GM18907 (cell line): ENCODE results near the gene DERA.
A peak's percentile ranks its signal among the peaks of the same experiment; 100 is the strongest.
"Not testable (repeated sequence)": the region's sequence is repeated elsewhere in the genome, so short reads cannot be mapped to it uniquely, and the experiment has no call there.

Experiments
- ATAC-seq: cut with Tn5 transposase; IDR thresholded peaks from one replicate; pipeline ENCODE4 v1.9.1; 2021; ENCODE audit warnings: mild to moderate bottlenecking, moderate library complexity; ENCODE audit not compliant: unreplicated experiment

DERA gene

DNA sequence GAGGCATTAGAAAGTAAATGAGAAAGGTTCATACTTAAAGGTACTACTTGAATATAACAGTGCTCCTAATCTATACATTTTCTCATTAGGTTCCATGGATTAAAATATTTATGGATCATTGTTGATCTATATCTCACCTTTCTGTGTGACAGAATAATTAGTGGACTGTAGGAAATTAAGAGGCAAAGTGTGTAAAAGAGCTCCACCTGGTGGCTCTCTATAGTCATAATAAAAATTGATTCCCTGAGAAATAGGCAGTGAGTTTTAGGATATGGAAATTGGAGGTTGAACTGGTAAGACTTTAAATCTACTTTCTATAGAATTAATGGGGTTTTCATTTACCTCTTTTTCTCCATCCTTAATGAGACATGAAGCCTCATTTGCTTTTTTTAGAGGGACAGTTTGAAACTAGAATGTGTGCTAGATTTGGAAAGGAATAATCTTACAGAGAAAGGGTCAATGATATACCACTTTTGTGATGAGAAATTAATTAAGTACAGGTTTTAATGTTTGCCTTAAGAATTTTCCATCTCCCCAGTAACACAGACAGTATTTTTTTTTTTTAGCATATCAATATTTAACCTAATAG is 11.8 kb upstream of the DERA start:
- ATAC-seq: peak; percentile 60

DNA sequence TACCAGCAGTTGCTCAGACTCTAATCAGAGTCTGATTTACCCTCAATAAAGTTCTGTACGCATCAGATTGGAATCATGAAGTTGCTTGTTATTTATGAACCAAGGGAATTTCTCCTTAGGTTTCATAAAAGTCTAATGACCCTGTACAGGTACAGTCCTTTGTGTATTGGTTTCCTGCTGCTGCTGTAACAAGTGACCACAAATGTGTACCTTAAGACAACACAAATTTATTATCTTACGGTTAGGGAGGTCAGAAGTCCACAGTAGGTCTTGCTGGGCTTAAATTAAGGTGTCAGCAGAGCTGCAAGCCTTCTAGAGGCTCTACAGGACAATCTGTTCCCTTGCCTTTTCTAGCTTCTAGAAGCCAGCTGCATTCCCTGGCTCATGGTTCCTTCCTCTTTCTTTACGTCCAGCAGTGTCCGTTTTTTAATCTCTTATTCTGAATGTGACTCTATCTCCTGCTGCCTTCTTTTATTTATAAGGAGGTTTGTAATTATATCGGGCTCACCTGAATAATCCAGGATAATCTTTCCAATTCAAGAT is 6.7 kb upstream of the DERA start:
- no peak for ATAC-seq

DNA sequence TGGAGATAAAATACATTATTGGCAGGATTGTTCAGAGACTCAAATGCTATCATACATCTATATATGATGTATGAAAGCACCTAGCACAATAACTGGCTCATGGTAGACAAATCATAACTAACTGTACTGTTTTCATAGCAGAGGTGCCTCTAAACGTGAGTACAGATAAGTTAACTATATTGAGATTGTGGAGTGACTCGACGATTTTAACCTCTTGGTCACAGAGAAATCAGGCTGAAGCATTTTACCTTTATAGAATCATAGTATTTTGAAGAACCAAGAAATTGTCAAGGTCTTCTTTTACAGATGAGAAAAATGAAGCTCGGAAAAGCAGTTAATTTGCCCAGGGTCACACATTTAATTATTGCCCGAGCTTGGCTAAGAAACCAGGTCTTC is 666 bp upstream of the DERA start:
- ATAC-seq: no peak

DNA sequence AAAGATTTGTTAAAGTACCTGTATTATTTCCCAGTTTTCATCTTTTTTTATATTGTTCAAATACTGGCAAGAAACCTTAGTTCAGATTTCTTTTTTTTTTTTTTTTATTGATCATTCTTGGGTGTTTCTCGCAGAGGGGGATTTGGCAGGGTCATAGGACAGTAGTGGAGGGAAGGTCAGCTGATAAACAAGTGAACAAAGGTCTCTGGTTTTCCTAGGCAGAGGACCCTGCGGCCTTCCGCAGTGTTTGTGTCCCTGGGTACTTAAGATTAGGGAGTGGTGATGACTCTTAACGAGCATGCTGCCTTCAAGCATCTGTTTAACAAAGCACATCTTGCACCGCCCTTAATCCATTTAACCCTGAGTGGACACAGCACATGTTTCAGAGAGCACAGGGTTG is 799 bp downstream of the DERA start:
- ATAC-seq: not testable (repeated sequence)

DNA sequence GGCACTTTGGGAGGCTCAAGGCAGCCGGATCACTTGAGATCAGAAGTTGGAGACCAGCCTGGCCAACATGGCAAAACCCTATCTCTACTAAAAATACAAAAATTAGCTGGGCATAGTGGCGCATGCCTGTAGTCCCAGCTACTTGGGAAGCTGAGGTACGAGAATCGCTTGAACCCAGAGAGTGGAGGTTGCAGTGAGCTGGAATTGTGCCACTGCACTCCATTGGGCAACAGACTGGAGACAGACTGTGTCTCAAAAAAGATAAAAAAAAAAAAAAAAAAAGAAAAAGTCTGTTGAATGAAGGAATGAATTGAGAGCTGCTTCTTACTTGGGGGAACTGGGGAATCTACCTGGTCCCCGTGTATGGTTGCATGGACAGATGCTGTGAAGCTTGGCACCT is 3.0 kb downstream of the DERA start:
- ATAC-seq: not testable (repeated sequence)

DNA sequence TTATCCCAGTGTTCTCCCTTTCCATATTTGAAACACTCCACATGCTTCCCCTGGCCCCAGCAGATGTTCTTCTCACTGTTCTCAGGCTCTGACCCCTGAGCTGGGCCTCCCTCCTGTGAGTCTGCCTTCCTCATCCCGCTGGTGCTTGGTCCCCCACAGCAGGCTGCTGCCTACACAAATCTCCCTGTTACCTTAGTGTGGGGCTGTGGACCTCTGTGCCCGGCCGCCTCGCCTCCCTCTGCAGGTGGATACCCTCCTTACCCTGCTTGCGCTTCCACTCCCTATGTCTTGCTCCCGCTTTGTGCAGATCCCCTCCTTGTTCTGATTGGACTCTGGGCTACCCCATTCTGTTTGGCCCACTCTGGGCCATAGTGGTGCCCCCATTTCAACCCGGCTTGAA is 6.9 kb downstream of the DERA start:
- no peak for ATAC-seq

DNA sequence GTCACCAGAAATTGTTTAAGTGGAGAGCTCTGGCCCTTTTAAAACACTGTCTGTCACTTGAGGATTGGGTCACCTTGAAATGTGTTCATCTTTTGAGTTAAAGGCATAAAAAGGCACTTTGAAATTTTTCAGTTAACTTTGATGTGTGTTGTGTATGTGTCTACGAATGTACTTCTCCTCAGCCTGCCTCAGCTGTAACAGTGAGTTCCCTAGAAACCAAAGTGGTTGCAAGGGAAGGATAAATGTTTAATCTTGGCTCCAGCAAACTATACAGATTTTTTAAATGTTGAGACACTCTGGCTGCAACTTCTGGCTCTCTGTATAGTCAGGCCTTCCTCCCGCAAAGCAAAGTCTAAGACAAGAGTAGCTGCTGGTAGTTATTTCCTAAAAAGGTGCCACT is 8.3 kb downstream of the DERA start:
- no peak for ATAC-seq

DNA sequence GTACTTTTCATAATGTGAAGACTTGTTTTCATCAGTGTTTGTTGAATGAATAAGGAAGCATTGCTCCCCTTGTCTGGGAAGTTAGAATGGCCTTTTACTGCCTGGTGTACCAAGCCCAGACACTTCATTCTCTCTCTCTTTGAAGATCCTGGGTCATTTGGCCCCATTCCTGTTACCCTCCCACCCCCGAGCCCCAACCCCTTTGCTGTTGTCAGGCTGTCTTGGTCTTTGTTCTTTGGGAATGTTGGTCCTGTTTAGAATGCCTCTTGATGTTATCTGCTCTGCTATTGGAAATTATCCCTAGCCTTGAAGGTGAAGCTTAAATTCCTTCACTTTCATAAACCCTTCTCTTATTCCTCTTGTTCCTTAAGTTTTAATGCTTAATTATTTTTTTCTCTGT is 13.8 kb downstream of the DERA start:
- no peak for ATAC-seq

DNA sequence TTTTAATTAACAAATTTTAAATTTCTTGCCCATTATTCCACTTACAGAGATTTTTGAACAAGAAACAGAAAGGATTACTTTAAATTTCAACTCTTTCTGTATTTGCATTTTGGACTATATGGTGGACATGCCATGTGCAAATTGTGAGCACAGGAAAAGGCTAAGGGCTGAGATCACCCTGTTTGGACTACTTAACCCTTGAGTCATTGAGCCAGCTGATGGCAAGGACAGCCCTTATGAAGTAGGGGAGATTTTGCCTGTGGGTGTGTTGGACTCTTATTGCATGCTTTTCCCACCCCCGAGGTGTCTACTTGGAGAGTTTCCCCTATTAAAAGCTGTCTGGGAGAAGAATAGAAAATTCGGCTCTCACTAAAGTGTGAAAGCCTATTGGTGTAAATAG is 17.2 kb downstream of the DERA start:
- no peak for ATAC-seq

DNA sequence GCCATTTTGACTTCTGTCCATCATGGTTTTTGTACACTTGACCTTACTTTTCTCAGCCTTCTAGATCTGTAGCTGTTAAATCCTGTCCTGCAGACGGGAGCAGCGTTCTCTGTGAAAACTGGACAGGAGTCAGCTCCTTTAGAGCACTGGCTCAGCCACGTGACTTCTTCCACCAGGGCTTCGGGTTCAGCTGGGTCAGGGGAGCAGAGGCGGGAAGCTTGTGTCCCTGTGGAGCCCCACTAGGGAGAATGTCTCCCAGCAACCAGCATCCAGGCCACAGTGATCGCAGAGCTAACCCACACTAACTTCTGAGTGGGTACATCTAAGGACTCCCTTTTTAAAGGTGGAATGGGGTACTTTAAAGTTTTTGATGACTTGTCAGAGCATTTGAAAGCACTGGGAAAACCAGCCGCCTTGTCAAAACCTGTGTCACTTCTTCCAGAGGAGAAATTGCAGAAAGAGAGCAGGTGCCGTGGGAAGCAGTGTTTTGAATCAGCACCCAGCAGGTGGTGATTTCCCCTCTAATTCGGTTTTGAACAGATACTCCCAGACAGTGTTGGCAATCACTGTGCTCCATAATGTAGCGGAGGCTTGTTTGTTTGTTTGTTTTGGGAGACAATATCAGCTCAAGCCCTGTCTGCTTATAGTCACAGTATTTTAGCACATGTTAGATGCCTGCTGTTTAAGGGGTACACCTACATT is 17.9 kb downstream of the DERA start:
- ATAC-seq: no peak

DNA sequence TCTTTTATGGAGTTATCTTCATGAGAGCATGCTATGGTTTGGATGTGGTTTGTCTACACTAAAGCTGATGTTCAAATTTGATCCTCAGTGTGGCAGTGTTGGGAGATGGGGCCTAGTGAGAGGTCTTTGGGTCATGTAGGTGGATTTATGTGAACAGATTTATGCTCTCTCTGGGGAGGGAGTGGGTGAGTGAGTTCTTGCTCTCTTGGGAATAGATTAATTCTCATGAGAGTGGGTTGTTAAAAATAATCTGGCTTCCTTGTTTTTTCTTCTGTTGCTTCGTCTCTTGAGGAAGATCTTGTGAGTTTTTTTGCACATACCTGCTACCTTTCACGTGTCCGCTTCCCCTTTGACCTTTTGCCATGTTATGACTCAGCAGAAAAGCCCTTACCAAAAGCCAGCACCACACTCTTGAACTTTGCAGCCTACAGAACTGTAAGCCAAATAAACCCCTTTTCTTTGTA is 20.5 kb downstream of the DERA start:
- ATAC-seq: peak; percentile 84

DNA sequence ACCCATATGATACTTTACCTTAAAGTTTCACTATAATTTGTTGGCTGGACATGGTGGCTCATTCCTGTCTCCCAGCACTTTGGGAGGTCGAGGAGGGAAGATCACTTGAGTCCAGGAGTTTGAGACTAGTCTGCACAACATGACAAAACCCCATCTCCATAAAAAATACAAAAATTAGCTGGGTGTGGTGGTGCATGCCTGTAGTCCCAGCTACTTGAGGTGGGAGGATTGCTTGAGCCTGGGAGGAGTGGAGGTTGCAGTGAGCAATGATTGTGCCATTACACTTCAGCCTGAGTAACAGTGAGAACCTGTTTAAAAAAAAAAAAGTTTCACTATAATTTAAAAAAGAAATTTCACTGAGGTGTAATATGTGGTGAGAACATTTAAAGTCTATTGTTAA is 21.2 kb downstream of the DERA start:
- ATAC-seq: no peak

DNA sequence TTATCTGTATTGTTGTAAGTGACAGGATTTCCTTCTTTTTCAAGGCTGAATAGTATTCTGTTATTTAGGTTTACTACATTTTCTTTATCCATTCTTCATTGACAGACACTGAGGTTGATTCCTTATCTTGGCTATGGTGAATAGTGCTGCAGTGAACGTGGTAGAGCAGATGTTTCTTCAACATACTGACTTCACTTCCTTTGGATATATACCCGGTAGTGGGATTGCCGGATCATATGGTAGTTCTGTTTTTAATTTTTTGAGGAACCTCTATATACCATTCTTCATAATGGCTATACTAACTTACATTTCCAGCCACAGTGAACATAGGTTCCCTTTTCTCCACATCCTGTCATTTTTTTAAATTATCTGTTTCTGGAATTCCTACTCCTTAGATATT is 21.8 kb downstream of the DERA start:
- no peak for ATAC-seq

DNA sequence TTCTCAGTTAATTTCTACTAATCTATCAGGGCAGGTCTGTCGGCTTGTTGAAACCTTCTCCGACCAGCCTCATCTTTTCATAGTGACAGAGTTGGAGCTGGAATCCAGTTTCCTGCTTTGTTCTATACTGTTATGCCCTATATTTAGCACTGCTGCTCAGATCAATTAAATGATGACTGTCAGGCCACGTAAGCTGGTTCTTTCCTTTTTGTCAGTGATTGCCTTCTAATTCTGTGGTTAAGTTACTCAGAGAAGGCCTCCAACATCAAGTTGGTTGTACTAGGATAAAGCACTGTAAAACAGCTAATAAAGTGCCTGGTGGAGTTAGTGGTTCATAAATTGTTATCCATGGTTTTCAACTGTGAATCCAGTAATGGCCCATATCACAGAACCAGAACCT is 22.6 kb downstream of the DERA start:
- no peak for ATAC-seq

DNA sequence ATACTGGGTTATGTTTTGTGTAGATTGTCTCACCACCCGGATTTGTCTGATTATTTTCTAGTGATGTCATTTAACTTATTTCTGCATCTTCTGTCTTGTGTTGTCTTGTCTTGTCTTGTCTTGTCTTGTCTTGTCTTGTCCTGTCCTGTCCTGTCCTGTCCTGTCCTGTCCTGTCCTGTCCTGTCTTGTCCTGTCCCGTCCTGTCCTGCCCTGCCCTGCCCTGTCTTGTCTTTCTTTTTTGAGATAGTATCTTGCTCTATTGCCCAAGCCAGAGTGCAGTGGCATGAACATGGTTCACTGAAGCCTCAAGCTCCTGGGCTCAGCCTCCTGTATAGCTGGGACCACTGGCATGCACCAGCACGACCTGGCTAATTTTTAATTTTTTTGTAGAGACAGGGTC is 25.6 kb downstream of the DERA start:
- ATAC-seq: no peak

DNA sequence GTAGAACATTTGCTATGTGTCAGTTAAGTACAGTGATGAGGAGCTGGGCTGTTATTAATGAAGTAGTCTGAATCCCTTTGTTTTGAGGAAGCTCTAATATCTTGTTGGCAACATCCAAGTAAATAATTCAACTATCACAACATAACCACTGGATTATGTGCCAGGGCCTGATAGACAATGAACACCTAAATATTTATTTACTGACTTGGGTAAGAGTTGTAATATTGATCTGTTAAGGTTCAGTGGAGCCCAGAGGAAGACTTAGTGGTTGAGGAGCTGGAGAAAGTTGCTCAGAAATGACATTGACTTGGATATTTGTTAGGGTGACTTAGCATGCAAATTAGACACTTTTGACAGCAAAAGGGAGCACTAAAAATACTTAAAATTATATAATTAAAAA is 26.8 kb downstream of the DERA start:
- no peak for ATAC-seq

DNA sequence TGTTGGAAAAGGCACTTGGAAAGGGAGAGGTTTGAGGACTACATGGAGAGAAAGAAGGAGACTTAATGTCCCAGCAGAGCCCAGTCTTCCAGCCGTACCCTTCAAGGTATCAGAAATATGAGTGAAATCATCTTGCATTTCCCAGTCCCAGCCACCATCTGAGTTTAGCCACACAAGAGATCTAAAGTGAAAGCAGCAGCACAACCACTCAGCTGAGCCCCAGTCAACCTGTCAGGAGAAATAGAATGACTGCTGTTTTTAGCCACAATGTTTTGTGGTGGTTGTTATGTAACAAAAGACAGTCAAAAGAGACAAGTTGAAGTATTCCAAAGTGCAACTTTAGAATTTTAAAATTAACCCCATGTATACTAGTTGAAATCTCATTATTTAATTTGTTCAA is 28.0 kb downstream of the DERA start:
- ATAC-seq: no peak

DNA sequence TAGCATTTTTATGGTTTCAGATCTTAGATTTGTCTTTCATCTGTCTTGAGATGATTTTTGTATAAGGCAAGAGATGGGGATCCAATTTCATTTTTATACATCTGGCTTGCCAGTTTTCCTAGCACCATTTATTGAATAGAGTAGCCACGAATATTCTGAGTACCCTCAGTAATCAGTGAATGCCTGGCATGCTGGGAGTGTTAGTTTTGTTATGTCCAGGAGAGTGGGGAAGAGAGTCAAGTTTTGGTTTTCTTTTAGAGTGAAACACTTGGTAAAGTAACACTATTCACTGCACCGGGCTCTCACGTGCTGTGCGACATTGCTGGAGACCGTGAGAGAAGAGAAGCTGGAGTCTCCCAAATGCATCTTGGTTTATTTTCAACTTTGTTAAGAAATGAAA is 31.3 kb downstream of the DERA start:
- ATAC-seq: no peak

DNA sequence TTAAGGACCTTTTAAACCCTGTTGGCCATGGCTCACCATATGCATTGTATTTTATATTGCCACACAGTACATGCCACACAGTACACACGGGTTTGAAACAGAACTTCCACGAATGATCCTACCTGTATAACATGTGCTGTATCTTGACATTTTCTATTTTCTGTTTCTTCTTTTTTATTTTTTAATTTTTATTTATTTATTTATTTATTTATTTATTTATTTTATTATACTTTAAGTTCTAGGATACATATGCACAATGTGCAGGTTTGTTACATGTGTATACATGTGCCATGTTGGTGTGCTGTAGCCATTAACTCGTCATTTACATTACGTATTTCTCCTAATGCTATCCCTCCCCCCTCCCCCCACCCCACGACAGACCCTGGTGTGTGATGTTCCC is 32.4 kb downstream of the DERA start:
- not testable (repeated sequence) for ATAC-seq

DNA sequence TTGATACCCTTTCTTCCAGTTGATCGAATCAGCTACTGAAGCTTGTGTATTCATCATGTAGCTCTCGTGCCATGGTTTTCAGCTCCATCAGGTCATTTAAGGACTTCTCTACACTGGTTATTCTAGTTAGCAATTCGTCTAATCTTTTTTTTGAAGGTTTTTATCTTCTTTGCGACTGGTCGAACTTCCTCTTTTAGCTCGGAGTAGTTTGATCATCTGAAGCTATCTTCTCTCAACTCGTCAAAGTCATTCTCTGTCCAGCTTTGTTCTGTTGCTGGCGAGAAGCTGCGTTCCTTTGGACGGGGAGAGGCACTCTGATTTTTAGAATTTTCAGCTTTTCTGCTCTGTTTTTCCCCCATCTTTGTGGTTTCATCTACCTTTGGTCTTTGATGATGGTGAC is 37.3 kb downstream of the DERA start:
- ATAC-seq: not testable (repeated sequence)

DNA sequence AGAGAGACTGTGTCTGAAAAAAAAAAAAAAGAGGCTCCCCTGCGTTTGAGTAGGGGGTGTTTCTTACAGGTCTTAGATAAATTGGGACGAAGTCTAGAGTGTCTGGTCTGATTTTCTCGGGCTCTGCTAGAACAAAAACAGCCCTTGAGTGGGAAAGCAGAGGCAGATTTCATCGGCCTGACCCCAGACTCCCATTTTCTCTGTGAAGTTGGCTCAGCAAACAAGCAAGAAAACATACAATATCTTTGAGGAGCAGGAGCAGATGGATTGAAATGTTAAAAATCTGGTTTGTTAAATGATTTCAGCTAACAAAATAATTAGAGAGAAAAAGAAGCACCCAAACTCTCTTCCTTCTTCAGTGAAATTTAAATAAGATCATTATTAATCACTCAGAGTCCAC is 44.1 kb downstream of the DERA start:
- no peak for ATAC-seq

DNA sequence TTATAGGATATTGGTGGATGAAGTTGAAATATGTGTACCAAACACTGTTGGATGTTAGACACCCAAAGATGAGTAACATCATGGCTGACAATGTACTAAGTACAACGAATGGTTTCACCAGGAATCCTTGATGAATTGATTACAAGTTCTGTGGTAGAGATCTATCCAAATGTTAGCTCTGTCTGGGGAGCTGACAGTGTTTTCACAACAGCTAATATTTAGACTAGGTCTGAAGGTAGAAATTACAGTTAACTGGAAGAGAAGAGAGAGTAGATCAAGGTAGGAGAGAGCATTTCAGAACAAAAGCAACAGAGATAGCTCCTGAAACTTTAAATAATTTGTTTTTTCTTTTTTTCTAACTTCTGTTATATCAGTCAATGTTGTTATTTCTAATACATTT is 44.9 kb downstream of the DERA start:
- no peak for ATAC-seq
